WTC11 (cell line): ENCODE measurements around the gene CAMKMT. TPM values are rescaled to one million over a fixed set of nuclear protein-coding genes. Genes with fewer than 3 reads are reported as not detected.

Experiments
- ATAC-seq: fragments of 200-7000 bp; cut with Tn5 transposase; 2 replicates; pipeline ENCODE4 v1.10.0; 2021; ENCODE audit warnings: mild to moderate bottlenecking, moderate library complexity
- CTCF ChIA-PET: fragments of 300-600 bp; sonication (Branson Sonifier 250); formaldehyde crosslinking; loops from one replicate; lab custom pipeline; 2021; ENCODE audit warnings: antibody characterized with exemption; lab: Charles Lee
- POLR2A ChIA-PET: fragments of 350-600 bp; sonication (Branson Sonifier 250); formaldehyde crosslinking; loops from one replicate; lab custom pipeline; 2021; ENCODE audit warnings: antibody characterized with exemption; lab: Charles Lee
- DNase-seq: peaks from one replicate; pipeline ENCODE4 v3.0.0; 2021; ENCODE audit warnings: low spot score
- H3K27ac Mint-ChIP-seq: 2 replicates; pipeline ENCODE4 v1.8.0; 2021; ENCODE audit warnings: mixed read lengths
- H3K27me3 Mint-ChIP-seq: 2 replicates; pipeline ENCODE4 v1.8.0; 2021; ENCODE audit warnings: low read depth, mild to moderate bottlenecking, moderate library complexity, mixed read lengths
- H3K36me3 Mint-ChIP-seq: 2 replicates; pipeline ENCODE4 v1.8.0; 2021; ENCODE audit warnings: mixed read lengths
- H3K4me1 Mint-ChIP-seq: 2 replicates; pipeline ENCODE4 v1.8.0; 2022; ENCODE audit warnings: mixed read lengths
- H3K4me3 Mint-ChIP-seq: 2 replicates; pipeline ENCODE4 v1.8.0; 2021; ENCODE audit warnings: mild to moderate bottlenecking, moderate library complexity, mixed read lengths
- H3K9me3 Mint-ChIP-seq: 2 replicates; pipeline ENCODE4 v1.8.0; 2021; ENCODE audit warnings: mixed read lengths
- AFF4 ChIP-seq: sonication (generic); formaldehyde crosslinking; IDR thresholded peaks from 2 replicates; pipeline ENCODE4 v1.8.1; 2023; ENCODE audit warnings: mild to moderate bottlenecking, missing genetic modification reagents, borderline replicate concordance
- AR ChIP-seq: fragments of 250-450 bp; sonication (Bioruptor Pico); IDR thresholded peaks from 2 replicates; pipeline ENCODE4 v1.9.0; 2021; ENCODE audit warnings: mild to moderate bottlenecking
- ATF1 ChIP-seq: sonication (generic); formaldehyde crosslinking; IDR thresholded peaks from 2 replicates; pipeline ENCODE4 v1.8.1; 2023; ENCODE audit warnings: mild to moderate bottlenecking, moderate library complexity, missing genetic modification reagents
- ATF3 ChIP-seq: sonication (generic); formaldehyde crosslinking; conservative IDR thresholded peaks from 2 replicates; pipeline ENCODE4 v1.8.1; 2022; ENCODE audit warnings: mild to moderate bottlenecking, missing genetic modification reagents
- CTCF ChIP-seq: fragments of 200-600 bp; IDR thresholded peaks from 2 replicates; pipeline ENCODE4 v1.8.0; 2022; ENCODE audit warnings: antibody characterized with exemption
- ERG ChIP-seq: fragments of 250-450 bp; sonication (Bioruptor Pico); IDR thresholded peaks from 2 replicates; pipeline ENCODE4 v1.8.0; 2021; ENCODE audit warnings: mild to moderate bottlenecking
- FOXJ3 ChIP-seq: sonication (generic); formaldehyde crosslinking; IDR thresholded peaks from 2 replicates; pipeline ENCODE4 v1.9.0; 2021; ENCODE audit warnings: missing genetic modification reagents, mild to moderate bottlenecking, borderline replicate concordance
- GABPB1 ChIP-seq: sonication (generic); formaldehyde crosslinking; IDR thresholded peaks from 2 replicates; pipeline ENCODE4 v1.8.1; 2023; ENCODE audit warnings: mild to moderate bottlenecking, missing genetic modification reagents
- IRF2 ChIP-seq: sonication (generic); formaldehyde crosslinking; IDR thresholded peaks from 2 replicates; pipeline ENCODE4 v1.8.0; 2022; ENCODE audit warnings: low read depth, missing genetic modification reagents, borderline replicate concordance
- NFATC4 ChIP-seq: fragments of 250-450 bp; sonication (Bioruptor Pico); IDR thresholded peaks from 2 replicates; pipeline ENCODE4 v1.9.0; 2021; ENCODE audit warnings: mild to moderate bottlenecking
- STAT6 ChIP-seq: sonication (generic); formaldehyde crosslinking; conservative IDR thresholded peaks from 2 replicates; pipeline ENCODE4 v1.8.1; 2023; ENCODE audit warnings: mild to moderate bottlenecking, low read depth, missing genetic modification reagents, moderate library complexity
- ZNF532 ChIP-seq: fragments of 250-450 bp; sonication (Bioruptor Pico); IDR thresholded peaks from 2 replicates; pipeline ENCODE4 v1.9.0; 2021; ENCODE audit warnings: mild to moderate bottlenecking, borderline replicate concordance
- total RNA-seq: library from RNA; stranded (reverse); gene quantifications from 3 replicates; pipeline ENCODE4 v1.2.3, GENCODE V29; 2021

Gene CAMKMT
- total RNA-seq, 1 experiment from 2014 or later = 20.6 TPM

- no peak for TF ChIP-seq ZNF532
- TF ChIP-seq ATF3 (CRISPR knock-in tag) = no peak
Measured at GRCh38 chr2:44771522-44771921, 409.8 kb downstream of the CAMKMT start (continued).

- Mint-ChIP-seq H3K27me3 (peaks cover 28% of the 10 kb centered on the region), H3K4me1 (peaks cover 87% of the 10 kb centered on the region), H3K27ac (no peak overlapping the region), H3K4me3 (no peak overlapping the region; the same call in 1 of the 2 replicates), H3K9me3 (no peaks in the 10 kb centered on the region), H3K36me3 (no peaks in the 10 kb centered on the region)
- ATAC-seq (no peak), DNase-seq (no peak)
- POLR2A ChIA-PET = interaction anchor here (0.7 kb wide), 1 partner anchor 16 kb away, joined by 3 read pairs; no protein-coding TSS in a partner anchor
- CTCF ChIA-PET = interaction anchor here (0.7 kb wide), 1 partner anchor 27 kb away, joined by 4 read pairs; no protein-coding TSS in a partner anchor
- no peak for TF ChIP-seq ATF1
- no peak for TF ChIP-seq FOXJ3 (CRISPR knock-in tag)
- no peak for TF ChIP-seq CTCF
- no peak for TF ChIP-seq STAT6
- no peak for TF ChIP-seq ZNF532
- TF ChIP-seq ERG = no peak
- no peak for TF ChIP-seq NFATC4 (CRISPR knock-in tag)
- TF ChIP-seq AFF4 = no peak
- TF ChIP-seq IRF2 = no peak
- no peak for TF ChIP-seq GABPB1 (CRISPR knock-in tag)
- TF ChIP-seq AR (CRISPR knock-in tag) = no peak
Measured at GRCh38 chr2:44772131-44772530, 410.4 kb downstream of the CAMKMT start.
